Aorta (tissue), 5 donors: ENCODE results near the gene MTCL1. TPM values are rescaled to one million over a fixed set of nuclear protein-coding genes. Genes with fewer than 3 reads are reported as not detected.

Source experiments
- ATAC-seq: fragments of 200-7000 bp; cut with Tn5 transposase; one replicate; pipeline ENCODE4 v1.9.1; 2022; ENCODE audit warnings: moderate library complexity; ENCODE audit not compliant: low FRiP score
- DNase-seq, 2 donors: peaks; one replicate each; pipeline ENCODE4 v3.0.0-alpha.2; 2020
- H3K27ac ChIP-seq, 2 donors: one replicate each; pipeline ENCODE4 v1.5.1; 2013; ENCODE audit warnings: low read length in 2 of 2, mild to moderate bottlenecking in 2 of 2, moderate library complexity in 2 of 2, control low read depth in 1 of 2, inconsistent platforms in 1 of 2, low read depth in 1 of 2
- H3K27me3 ChIP-seq, 2 donors: one replicate each; pipeline ENCODE4 v1.6.1; 2013; ENCODE audit warnings: control low read depth in 1 of 2, low read length in 1 of 2, mild to moderate bottlenecking in 1 of 2, moderate library complexity in 1 of 2; ENCODE audit not compliant: insufficient read depth in 2 of 2, control insufficient read depth in 1 of 2
- H3K36me3 ChIP-seq, 2 donors: one replicate each; pipeline ENCODE4 v1.6.1; 2013; ENCODE audit warnings: control low read depth in 1 of 2, low read length in 1 of 2, mild to moderate bottlenecking in 1 of 2; ENCODE audit not compliant: insufficient read depth in 2 of 2, control insufficient read depth in 1 of 2
- H3K4me1 ChIP-seq, 2 donors: one replicate each; pipeline ENCODE4 v1.6.1; 2013; ENCODE audit warnings: low read length in 2 of 2, control low read depth in 1 of 2, mild to moderate bottlenecking in 1 of 2, moderate library complexity in 1 of 2; ENCODE audit not compliant: insufficient read depth in 2 of 2, control insufficient read depth in 1 of 2
- H3K4me3 ChIP-seq, 2 donors: one replicate each; pipeline ENCODE4 v1.5.1; 2013; ENCODE audit warnings: low read length in 2 of 2, control low read depth in 1 of 2, mild to moderate bottlenecking in 1 of 2
- H3K9me3 ChIP-seq: one replicate; pipeline ENCODE4 v1.6.1; 2013; ENCODE audit warnings: mild to moderate bottlenecking, low read length; ENCODE audit not compliant: control insufficient read depth
- WGBS, 2 donors: extraction: QIAGEN DNeasy Blood & Tissue Kit; methylation state at CpG; one replicate each; pipeline ENCODE4 v1.1.7; 2013; 5-methylcytosine and 5-hydroxymethylcytosine counted together
- intact Hi-C, 2 donors: fragments of 100-400 bp; cut with DNase I; formaldehyde crosslinking; loops; one replicate each; pipeline versions ENCODE4 v1.14.2 to v1.15.0; 2022
- polyA plus RNA-seq, 2 donors: library from polyadenylated mRNA; stranded (reverse); fragments of 200-250 nt; gene quantifications; one replicate each; pipeline ENCODE4 v1.2.3, GENCODE V29; 2013
- total RNA-seq, 2 donors: library from RNA; stranded (reverse); fragmentation: NEBNext Ultra II Directional; extraction: Animal tissue kit (Norgen Biotek cat#: 25700); gene quantifications; one replicate each; pipeline ENCODE4 v1.2.1, GENCODE V29; 2021
- donor health status: healthy with polysubstance abuse.
- donor health status: Bipolar disorder and iron deficiency.
- donor health status: DM: no; HTN: no; CAD: no.
- donor health status: DM: no; HTN: no; CAD: no.
- donor health status: DM: yes; HTN: yes; CAD: no.

The MTCL1 gene
- total and polyA plus RNA-seq, 4 donors = 0.75 to 14.2 (median 6.2) TPM

- Histone ChIP-seq H3K36me3 (no peaks in the 10 kb centered on the region), H3K4me1 (no peaks in the 10 kb centered on the region), H3K9me3 (peaks cover 1% of the 10 kb centered on the region), H3K27me3 (no peaks in the 10 kb centered on the region), H3K27ac (no peak overlapping the region), H3K4me3 (no peak overlapping the region)
- intact Hi-C loops = no loop called here
- WGBS, 2 donors = 0 to 2% methylated on average over 3 of the region's 3 CpGs
- DNase-seq = no peak
- ATAC-seq = no peak
Observed at GRCh38 chr18:8835521-8835953, 130.2 kb downstream of the MTCL1 start.

GRCh38 chr18:8839281-8839680, 133.9 kb downstream of the MTCL1 start:
- Histone ChIP-seq H3K36me3 (no peaks in the 10 kb centered on the region), H3K27me3 (no peaks in the 10 kb centered on the region), H3K9me3 (no peaks in the 10 kb centered on the region), H3K4me3 (no peak overlapping the region), H3K4me1 (no peaks in the 10 kb centered on the region), H3K27ac (no peak overlapping the region)
- no peak for ATAC-seq
- DNase-seq = no peak
- WGBS, 2 donors = 4 to 10% methylated on average over 3 of the region's 3 CpGs
- intact Hi-C loops = no loop called here

- 40 to 51% methylated on average over 4 of the region's 4 CpGs for WGBS, 2 donors
- no peaks in the 10 kb centered on the region for H3K9me3 ChIP-seq
- H3K27me3 ChIP-seq = no peaks in the 10 kb centered on the region
- no peak for ATAC-seq
- DNase-seq = no peak
- intact Hi-C loops = no loop called here
- H3K27ac ChIP-seq = no peak overlapping the region
- H3K4me3 ChIP-seq = no peak overlapping the region
- H3K4me1 ChIP-seq = no peaks in the 10 kb centered on the region
- H3K36me3 ChIP-seq = no peaks in the 10 kb centered on the region
Observed at GRCh38 chr18:8841781-8842485, 136.6 kb downstream of the MTCL1 start.

GRCh38 chr18:8842506-8842905, 137.2 kb downstream of the MTCL1 start:
- WGBS, 2 donors = 90% methylated on average over 5 of the region's 5 CpGs
- Histone ChIP-seq H3K4me3 (no peak overlapping the region), H3K27me3 (no peaks in the 10 kb centered on the region), H3K4me1 (no peaks in the 10 kb centered on the region), H3K27ac (no peak overlapping the region), H3K36me3 (no peaks in the 10 kb centered on the region), H3K9me3 (no peaks in the 10 kb centered on the region)
- intact Hi-C loops = no loop called here
- DNase-seq = no peak
- ATAC-seq = no peak

GRCh38 chr18:8843005-8843404, 137.6 kb downstream of the MTCL1 start:
- Histone ChIP-seq H3K4me3 (no peak overlapping the region), H3K27ac (no peak overlapping the region), H3K36me3 (no peaks in the 10 kb centered on the region), H3K4me1 (no peaks in the 10 kb centered on the region), H3K9me3 (no peaks in the 10 kb centered on the region), H3K27me3 (no peaks in the 10 kb centered on the region)
- intact Hi-C loops = no loop called here
- no peak for ATAC-seq
- no peak for DNase-seq
- 62 to 72% methylated on average over 1 of the region's 1 CpG for WGBS, 2 donors

- ATAC-seq (no peak), DNase-seq (no peak)
- H3K27me3 ChIP-seq = no peaks in the 10 kb centered on the region
- H3K27ac ChIP-seq = no peak overlapping the region
- H3K9me3 ChIP-seq = no peaks in the 10 kb centered on the region
- 69 to 72% methylated on average over 16 of the region's 16 CpGs for whole genome bisulfite sequencing, 2 donors
- intact Hi-C loops = no loop called here
- no peaks in the 10 kb centered on the region for H3K36me3 ChIP-seq
- H3K4me3 ChIP-seq = no peak overlapping the region
- no peaks in the 10 kb centered on the region for H3K4me1 ChIP-seq
Observed at GRCh38 chr18:8844721-8845148, 139.4 kb downstream of the MTCL1 start.

GRCh38 chr18:8845506-8845905, 140.2 kb downstream of the MTCL1 start:
- WGBS, 2 donors = 93 to 94% methylated on average over 7 of the region's 7 CpGs
- intact Hi-C loops = no loop called here

GRCh38 chr18:8847066-8847755, 141.9 kb downstream of the MTCL1 start:
- Histone ChIP-seq H3K36me3 (no peaks in the 10 kb centered on the region), H3K4me3 (no peak overlapping the region), H3K27me3 (no peaks in the 10 kb centered on the region), H3K9me3 (peaks cover 2% of the 10 kb centered on the region), H3K27ac (no peak overlapping the region), H3K4me1 (no peaks in the 10 kb centered on the region)
- no peak for ATAC-seq
- intact Hi-C loops = no loop called here
- no peak for DNase-seq
- WGBS, 2 donors = 54 to 60% methylated on average over 6 of the region's 6 CpGs

More at GRCh38 chr18:8845506-8845905, 140.2 kb downstream of the MTCL1 start:
- Histone ChIP-seq H3K4me1 (no peaks in the 10 kb centered on the region), H3K36me3 (no peaks in the 10 kb centered on the region), H3K4me3 (no peak overlapping the region), H3K27me3 (no peaks in the 10 kb centered on the region), H3K9me3 (peaks cover 2% of the 10 kb centered on the region), H3K27ac (no peak overlapping the region)
- DNase-seq (no peak), ATAC-seq (no peak)

GRCh38 chr18:8847900-8848299, 142.5 kb downstream of the MTCL1 start:
- no peaks in the 10 kb centered on the region for H3K4me1 ChIP-seq
- WGBS, 2 donors = 67 to 81% methylated on average over 5 of the region's 5 CpGs
- H3K27ac ChIP-seq = no peak overlapping the region
- intact Hi-C loops = no loop called here
- no peaks in the 10 kb centered on the region for H3K36me3 ChIP-seq
- ATAC-seq (no peak), DNase-seq (no peak)
- no peak overlapping the region for H3K4me3 ChIP-seq
- H3K27me3 ChIP-seq = peaks cover 0 to 2% of the 10 kb centered on the region in 2 donors
- H3K9me3 ChIP-seq = peaks cover 2% of the 10 kb centered on the region
